Measurements from ENCODE around the gene ZAP70. TPM values are rescaled to one million over a fixed set of nuclear protein-coding genes. Genes with fewer than 3 reads are reported as not detected.

The ZAP70 gene
- total RNA-seq, 3 donors from 2014 or later: 3.5 to 7.5 (median 5.4) TPM

DNA sequence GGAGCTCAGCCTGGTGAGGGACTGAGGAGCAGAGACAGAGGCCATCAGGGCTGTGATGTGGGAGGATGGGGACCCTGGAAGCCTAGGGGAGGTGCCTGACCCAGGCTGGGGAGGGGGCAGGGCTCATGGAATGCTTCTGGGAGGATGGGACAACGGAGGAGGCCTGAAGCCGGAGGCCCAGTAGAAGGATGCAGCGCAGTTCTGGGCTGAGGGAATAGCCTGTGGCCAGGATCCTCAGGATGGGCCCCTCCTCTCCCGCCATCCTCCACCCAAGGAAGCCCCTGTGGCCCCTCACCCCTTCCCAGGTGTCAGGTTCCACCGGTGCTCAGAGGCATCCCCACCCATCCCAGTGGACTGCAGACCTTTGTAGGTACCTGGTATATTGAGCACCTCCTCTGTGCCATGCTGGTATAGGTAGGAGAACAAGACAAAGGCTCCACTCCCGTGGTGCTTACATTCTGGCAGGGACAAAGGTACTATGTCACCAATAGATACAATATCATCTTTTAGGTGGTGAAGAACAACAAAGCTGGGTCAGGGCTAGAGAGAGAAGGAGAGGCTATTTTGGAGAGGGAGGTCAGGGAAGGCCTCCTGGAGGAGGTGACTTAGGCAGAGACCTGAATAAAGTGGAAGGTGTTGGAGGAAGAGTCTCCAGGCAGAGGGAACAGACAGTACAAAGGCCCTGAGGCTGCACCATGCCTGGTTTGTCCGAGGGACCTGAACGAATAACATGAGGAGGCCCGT is 2.7 kb downstream of the ZAP70 start:
- peak in 1 of 3 donors; percentile 33 for DNase-seq
- H3K4me3 ChIP-seq: no peak overlapping the region
- no peak for TF ChIP-seq CTCF (IDR thresholded peaks at IDR 0.05)
- H3K36me3 ChIP-seq (ENCODE audit: low read depth): no peaks in the 10 kb centered on the region
- intact Hi-C loops (cut with DNase I, micrococcal nuclease): no loop called here
- no peaks in the 10 kb centered on the region for H3K9me3 ChIP-seq
- no peaks in the 10 kb centered on the region for H3K4me1 ChIP-seq (ENCODE audit: low read depth)
- no peak for ATAC-seq

- ATAC-seq: no peak
- Histone ChIP-seq H3K4me3 (no peak overlapping the region), H3K36me3 (ENCODE audit: low read depth) (no peaks in the 10 kb centered on the region), H3K9me3 (no peaks in the 10 kb centered on the region), H3K4me1 (ENCODE audit: low read depth) (no peaks in the 10 kb centered on the region)
- peak in 2 of 3 donors; percentile 13 to 46 for DNase-seq
- intact Hi-C loops (cut with DNase I, micrococcal nuclease): no loop called here
- TF ChIP-seq CTCF (IDR thresholded peaks at IDR 0.05): no peak
Observed at GRCh38 chr2:97716695-97717612, 3.6 kb downstream of the ZAP70 start.

DNA sequence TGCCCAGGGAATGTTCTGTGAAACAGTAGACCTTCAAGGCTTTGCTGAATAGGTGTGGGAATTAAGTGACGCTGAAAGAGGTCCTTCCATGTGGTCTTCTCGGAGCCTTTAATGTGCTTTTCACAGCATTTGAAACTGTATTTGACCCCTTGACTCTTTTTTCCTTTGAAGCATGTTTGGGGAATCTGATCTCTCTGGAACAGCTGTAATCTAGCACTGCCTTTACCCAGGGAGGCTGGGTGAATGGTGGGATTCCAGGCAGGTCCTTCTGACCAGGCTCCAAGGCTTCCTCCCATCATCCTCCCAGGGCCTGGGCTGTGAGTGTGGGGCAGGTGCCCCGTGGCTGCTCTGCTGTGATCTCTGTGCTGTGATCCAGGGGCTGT is 4.2 kb downstream of the ZAP70 start:
- TF ChIP-seq CTCF (IDR thresholded peaks at IDR 0.05): no peak
- H3K4me3 ChIP-seq: no peak overlapping the region
- H3K36me3 ChIP-seq (ENCODE audit: low read depth): no peaks in the 10 kb centered on the region
- ATAC-seq (no peak), DNase-seq (peak in 1 of 3 donors; percentile 15)
- no peaks in the 10 kb centered on the region for H3K9me3 ChIP-seq
- no peaks in the 10 kb centered on the region for H3K4me1 ChIP-seq (ENCODE audit: low read depth)
- intact Hi-C loops (cut with DNase I, micrococcal nuclease): no loop called here

DNA sequence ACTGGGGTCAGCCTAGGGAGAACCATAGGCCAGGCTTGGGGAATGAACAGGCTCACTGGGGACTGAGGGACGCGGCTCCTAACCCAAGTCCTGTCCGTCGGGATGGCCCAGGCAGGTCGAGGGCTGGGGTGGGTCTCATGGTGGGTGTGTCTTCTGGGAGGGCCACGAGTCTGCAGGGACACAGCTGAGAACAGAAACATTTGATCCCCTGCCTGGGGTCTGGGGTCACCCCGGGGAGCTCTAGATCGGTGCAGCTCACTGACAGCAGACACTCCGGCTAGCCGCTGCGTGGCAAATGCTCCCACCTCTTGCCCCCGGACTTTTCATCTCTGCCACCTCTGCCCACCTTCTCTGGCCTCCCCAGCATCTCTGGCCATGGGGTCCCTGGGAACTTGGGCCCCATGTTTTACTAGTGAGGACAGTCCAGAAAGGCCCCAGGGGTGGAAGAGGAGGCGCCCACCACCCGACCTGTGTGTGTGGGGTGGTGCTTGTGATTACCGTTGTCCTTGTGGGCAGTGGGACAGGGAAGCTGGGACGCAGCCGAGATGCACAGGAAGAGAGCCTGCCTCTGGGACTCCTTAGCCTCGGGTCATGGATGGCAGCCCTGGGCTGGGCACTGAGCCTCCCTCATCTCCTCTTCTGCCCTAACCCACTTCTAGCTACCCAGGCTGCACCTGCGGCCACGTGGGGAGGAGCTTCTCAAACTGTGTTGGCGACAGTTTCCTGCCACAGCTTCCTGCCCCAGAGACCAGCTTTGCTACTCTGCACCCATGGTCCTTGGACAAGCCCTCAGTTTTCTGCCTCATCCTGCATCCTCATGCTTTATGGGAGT is 4.9 kb downstream of the ZAP70 start:
- no peaks in the 10 kb centered on the region for H3K9me3 ChIP-seq
- no peak overlapping the region for H3K4me3 ChIP-seq
- ATAC-seq (peak; percentile 80), DNase-seq (peak; percentile 51 to 78 (median 60))
- H3K4me1 ChIP-seq (ENCODE audit: low read depth): no peaks in the 10 kb centered on the region
- TF ChIP-seq CTCF (IDR thresholded peaks at IDR 0.05): no peak
- intact Hi-C loops (cut with DNase I, micrococcal nuclease): no loop called here
- H3K36me3 ChIP-seq (ENCODE audit: low read depth): no peaks in the 10 kb centered on the region

DNA sequence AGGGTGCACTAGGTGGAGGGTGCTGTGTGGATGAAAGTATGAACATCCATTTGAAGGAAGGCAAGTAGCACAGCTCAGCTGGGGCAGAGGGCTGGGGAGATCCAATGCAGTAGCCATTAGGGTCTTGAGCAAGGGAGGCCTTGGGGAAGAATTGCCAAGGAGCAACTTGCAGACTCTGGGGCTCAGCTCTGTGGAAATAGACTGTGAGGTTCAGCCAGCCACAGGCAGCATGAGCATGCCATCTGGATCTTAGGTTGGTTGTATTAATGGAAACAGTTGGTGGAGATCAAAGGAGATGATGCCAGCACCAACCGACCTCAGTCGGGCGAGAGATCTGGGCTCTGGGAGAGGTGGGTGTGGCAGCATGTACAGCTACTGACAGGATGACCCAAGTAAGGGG is 5.6 kb downstream of the ZAP70 start:
- Histone ChIP-seq H3K36me3 (ENCODE audit: low read depth) (no peaks in the 10 kb centered on the region), H3K4me3 (no peak overlapping the region), H3K9me3 (no peaks in the 10 kb centered on the region), H3K4me1 (ENCODE audit: low read depth) (no peaks in the 10 kb centered on the region)
- intact Hi-C loops (cut with DNase I, micrococcal nuclease): no loop called here
- ATAC-seq: peak; percentile 3
- DNase-seq: peak in 1 of 3 donors; percentile 31
- no peak for TF ChIP-seq CTCF (IDR thresholded peaks at IDR 0.05)
